Muscle layer of colon (tissue), 2 donors: ENCODE measurements around the gene PTPRG.

Experiments
- H3K27ac ChIP-seq: one replicate; pipeline ENCODE4 v1.7.0; 2013; ENCODE audit warnings: low read depth, mild to moderate bottlenecking, low read length, moderate library complexity
- H3K27me3 ChIP-seq, 2 donors: one replicate each; pipeline ENCODE4 v1.7.0; 2013; ENCODE audit warnings: low read length in 2 of 2, mild to moderate bottlenecking in 2 of 2; ENCODE audit not compliant: insufficient read depth in 2 of 2, control insufficient read depth in 1 of 2
- H3K36me3 ChIP-seq: one replicate; pipeline ENCODE4 v1.7.0; 2013; ENCODE audit warnings: mild to moderate bottlenecking, low read length; ENCODE audit not compliant: insufficient read depth
- H3K4me1 ChIP-seq: one replicate; pipeline ENCODE4 v1.7.0; 2013; ENCODE audit warnings: mild to moderate bottlenecking, low read length; ENCODE audit not compliant: insufficient read depth
- H3K4me3 ChIP-seq, 2 donors: one replicate each; pipeline ENCODE4 v1.7.0; 2013; ENCODE audit warnings: low read length in 2 of 2, low read depth in 1 of 2, mild to moderate bottlenecking in 1 of 2, moderate library complexity in 1 of 2
- H3K9ac ChIP-seq: one replicate; pipeline ENCODE4 v1.7.0; 2013; ENCODE audit warnings: low read length
- H3K9me3 ChIP-seq: one replicate; pipeline ENCODE4 v1.7.0; 2013; ENCODE audit warnings: mild to moderate bottlenecking, low read length
- donor health status: abdominal sarcoma.
- donor health status: Adenocarcinoma of cecum.

The PTPRG gene

DNA sequence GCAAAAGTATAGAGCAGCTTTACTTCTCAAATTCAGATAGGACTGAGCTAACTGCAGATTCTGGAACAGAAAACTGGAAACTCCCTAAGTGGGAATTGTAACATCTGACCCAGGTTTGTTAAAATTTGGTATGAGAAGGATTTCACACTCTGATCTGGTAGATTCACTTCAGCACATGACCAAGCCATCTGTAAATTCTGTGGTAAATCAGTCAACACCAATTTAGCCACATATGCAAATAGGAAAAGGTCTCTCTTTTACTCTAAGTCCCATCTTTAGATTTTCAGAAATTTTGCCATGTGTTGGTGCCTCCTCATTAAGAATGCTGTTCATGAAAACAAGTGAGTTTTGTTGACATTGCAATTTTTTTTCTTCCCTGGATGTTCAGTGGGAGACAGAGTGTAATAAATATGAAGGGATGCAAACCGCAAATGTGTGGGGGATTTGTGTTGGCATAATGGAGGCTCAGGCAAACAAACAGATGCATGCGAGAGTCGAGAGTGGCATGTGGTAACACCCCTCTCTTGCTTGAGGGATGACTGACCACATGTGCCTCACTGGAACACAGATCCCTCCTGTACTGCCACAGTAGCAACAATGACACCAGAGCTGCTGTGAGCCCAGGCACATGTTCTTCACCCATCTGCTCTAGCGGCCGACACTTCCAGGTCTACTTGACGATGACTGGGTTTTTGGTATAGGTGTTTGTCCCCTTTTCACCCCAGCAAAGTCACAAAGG, 665.4 kb downstream of the PTPRG start:
- Histone ChIP-seq H3K36me3 (peaks cover 8% of the 10 kb centered on the region), H3K27ac (no peak overlapping the region), H3K9ac (no peak overlapping the region), H3K27me3 (no peaks in the 10 kb centered on the region), H3K4me1 (no peaks in the 10 kb centered on the region), H3K9me3 (no peaks in the 10 kb centered on the region), H3K4me3 (no peak overlapping the region)

DNA sequence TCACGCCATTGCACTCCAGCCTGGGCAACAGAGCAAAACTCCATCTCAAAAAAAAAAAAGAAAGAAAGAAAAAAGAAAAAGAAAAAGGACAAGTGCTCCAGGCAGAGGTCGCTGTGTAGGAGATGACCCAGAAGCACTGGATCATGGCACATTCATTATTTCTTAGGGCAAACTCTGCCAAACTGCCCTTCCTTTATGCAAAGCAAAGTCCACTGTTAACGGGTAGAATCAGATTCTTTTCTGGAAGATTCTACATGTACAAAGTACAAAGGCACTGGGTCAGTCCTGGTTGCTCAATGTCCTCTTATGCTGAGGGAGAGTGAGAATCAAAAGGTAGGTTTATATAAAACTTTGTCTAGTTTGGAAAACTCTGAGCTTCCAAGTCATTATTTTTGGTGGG, 667.1 kb downstream of the PTPRG start:
- Histone ChIP-seq H3K4me3 (no peak overlapping the region), H3K9me3 (no peaks in the 10 kb centered on the region), H3K27ac (no peak overlapping the region), H3K9ac (no peak overlapping the region), H3K27me3 (no peaks in the 10 kb centered on the region), H3K4me1 (no peaks in the 10 kb centered on the region), H3K36me3 (peaks cover 3% of the 10 kb centered on the region)

DNA sequence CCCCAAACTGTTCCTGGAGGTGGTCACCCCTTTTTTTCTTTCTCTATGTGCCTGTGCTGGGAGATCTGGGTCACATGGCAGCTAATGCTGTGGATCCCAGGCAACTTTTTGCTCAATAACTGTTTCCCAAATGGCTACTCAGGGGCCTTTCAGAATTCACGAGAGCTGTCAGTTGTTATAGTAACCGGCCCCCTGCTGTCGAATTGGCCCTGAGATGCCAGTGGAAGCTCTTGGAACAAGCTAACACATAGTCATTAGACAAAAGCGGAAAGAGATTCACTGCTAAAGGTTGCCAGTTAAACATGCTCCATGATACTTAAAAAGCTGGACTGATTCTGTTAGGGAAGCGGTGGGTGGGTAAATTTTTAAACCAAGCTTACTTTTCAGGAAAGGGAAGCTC, 667.8 kb downstream of the PTPRG start:
- H3K9me3 ChIP-seq, result no peaks in the 10 kb centered on the region
- peaks cover 3% of the 10 kb centered on the region for H3K36me3 ChIP-seq
- H3K9ac ChIP-seq, result no peak overlapping the region
- H3K4me1 ChIP-seq, result no peaks in the 10 kb centered on the region
- H3K27me3 ChIP-seq, result no peaks in the 10 kb centered on the region
- no peak overlapping the region for H3K27ac ChIP-seq
- no peak overlapping the region for H3K4me3 ChIP-seq

GRCh38 chr3:62229908-62230307, 668.5 kb downstream of the PTPRG start:
- Histone ChIP-seq H3K9me3 (no peaks in the 10 kb centered on the region), H3K27ac (no peak overlapping the region), H3K4me1 (no peaks in the 10 kb centered on the region), H3K4me3 (no peak overlapping the region), H3K27me3 (no peaks in the 10 kb centered on the region), H3K36me3 (peaks cover 3% of the 10 kb centered on the region), H3K9ac (no peak overlapping the region)

GRCh38 chr3:62233065-62233464, 671.7 kb downstream of the PTPRG start:
- Histone ChIP-seq H3K4me3 (no peak overlapping the region), H3K36me3 (peaks cover 3% of the 10 kb centered on the region), H3K27ac (no peak overlapping the region), H3K9me3 (no peaks in the 10 kb centered on the region), H3K9ac (no peak overlapping the region), H3K27me3 (no peaks in the 10 kb centered on the region), H3K4me1 (no peaks in the 10 kb centered on the region)

DNA sequence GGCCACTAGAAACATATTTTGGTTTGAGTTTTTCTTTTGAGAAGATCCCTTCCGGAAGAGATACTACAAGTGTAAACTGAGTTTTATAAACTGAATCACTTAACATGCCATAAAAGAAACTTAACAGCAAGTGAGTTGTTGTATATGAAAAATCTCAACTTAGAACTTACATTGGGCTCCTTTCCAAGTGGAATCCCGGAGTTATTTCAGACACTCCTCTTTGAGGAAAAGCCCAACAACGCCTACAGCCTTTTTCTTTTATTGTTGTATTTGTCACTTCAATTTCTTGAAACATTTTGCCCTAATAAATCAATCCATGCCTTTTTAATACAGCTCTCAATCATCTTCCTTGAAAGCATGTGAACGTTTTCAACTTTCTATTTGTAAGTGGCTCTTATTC, 674.6 kb downstream of the PTPRG start:
- no peak overlapping the region for H3K27ac ChIP-seq
- H3K9me3 ChIP-seq, result no peaks in the 10 kb centered on the region
- H3K36me3 ChIP-seq, result no peaks in the 10 kb centered on the region
- H3K9ac ChIP-seq, result no peak overlapping the region
- H3K27me3 ChIP-seq, result no peaks in the 10 kb centered on the region
- no peak overlapping the region for H3K4me3 ChIP-seq
- H3K4me1 ChIP-seq, result no peaks in the 10 kb centered on the region

DNA sequence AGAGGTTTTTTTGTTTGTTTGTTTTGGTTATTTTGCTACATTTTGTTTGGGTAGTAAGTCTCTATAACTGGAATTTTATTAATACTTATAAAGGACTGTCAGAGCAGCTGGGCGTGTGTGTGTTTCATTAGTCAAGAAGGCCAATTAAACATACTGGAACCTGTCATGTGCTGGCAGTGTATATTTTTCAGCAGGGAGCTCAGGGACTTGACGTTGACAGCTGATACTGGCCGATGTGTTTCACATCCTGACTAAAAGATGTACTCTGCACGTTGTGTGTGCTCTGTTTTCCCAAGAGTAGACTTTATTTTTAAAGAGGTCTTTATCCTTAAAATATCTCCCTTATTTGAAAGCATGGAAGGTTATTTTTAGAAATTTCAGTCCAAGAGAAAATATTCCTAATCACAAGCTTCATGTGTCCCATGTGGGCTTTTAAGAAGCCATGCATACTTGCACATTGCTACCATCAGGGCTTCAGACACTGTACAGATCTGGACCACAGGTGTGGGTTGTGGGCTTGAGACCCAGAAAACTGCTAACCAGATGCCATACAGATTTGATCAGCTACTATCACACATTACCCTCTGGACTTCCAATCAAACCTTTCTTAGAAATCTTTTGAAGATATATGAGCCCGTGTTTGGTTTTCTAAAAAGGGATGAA, 676.0 kb downstream of the PTPRG start:
- Histone ChIP-seq H3K9ac (no peak overlapping the region), H3K4me1 (no peaks in the 10 kb centered on the region), H3K27ac (no peak overlapping the region), H3K27me3 (no peaks in the 10 kb centered on the region), H3K36me3 (no peaks in the 10 kb centered on the region), H3K9me3 (no peaks in the 10 kb centered on the region), H3K4me3 (no peak overlapping the region)

DNA sequence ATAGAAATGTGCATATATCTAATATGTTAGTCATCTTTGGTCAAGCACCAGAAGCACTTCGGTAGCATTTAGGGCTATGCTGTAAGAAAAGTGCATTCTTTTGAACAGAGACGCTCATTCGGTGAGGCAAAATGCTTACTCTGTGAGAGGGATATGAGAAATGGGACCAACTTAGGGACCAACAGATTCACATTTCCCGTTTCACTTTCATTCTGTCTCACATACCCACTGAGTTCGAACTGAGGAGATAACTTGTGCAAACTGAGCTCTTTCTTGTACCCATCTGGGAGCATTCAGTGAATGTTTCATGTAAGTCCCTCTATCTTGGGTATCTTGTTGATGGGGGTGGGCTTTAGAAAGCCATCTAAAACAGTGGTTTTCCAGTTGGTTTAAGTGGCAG, 676.6 kb downstream of the PTPRG start:
- Histone ChIP-seq H3K36me3 (no peaks in the 10 kb centered on the region), H3K27me3 (no peaks in the 10 kb centered on the region), H3K4me3 (no peak overlapping the region), H3K27ac (no peak overlapping the region), H3K9ac (no peak overlapping the region), H3K4me1 (no peaks in the 10 kb centered on the region), H3K9me3 (no peaks in the 10 kb centered on the region)

DNA sequence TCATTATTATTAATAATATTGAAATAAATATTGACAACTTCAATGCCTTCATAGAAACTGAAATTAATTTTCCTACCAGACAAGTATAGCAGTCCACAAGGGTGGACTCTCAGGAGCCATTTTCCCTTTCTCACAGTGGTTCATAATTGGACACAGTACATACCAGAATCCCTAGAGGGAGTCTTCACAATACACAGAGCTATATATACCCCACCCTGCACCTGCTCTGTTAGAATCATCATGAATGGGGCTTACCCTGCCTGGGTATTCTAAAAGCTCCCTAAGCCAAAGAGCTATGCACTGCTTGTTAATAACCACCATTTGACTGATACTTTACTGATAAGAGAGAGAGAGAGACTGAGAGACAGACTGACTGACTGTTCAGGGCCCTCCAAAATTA, 677.1 kb downstream of the PTPRG start:
- H3K27me3 ChIP-seq, result no peaks in the 10 kb centered on the region
- no peaks in the 10 kb centered on the region for H3K36me3 ChIP-seq
- H3K4me1 ChIP-seq, result no peaks in the 10 kb centered on the region
- H3K4me3 ChIP-seq, result no peak overlapping the region
- no peak overlapping the region for H3K9ac ChIP-seq
- H3K9me3 ChIP-seq, result no peaks in the 10 kb centered on the region
- H3K27ac ChIP-seq, result no peak overlapping the region

DNA sequence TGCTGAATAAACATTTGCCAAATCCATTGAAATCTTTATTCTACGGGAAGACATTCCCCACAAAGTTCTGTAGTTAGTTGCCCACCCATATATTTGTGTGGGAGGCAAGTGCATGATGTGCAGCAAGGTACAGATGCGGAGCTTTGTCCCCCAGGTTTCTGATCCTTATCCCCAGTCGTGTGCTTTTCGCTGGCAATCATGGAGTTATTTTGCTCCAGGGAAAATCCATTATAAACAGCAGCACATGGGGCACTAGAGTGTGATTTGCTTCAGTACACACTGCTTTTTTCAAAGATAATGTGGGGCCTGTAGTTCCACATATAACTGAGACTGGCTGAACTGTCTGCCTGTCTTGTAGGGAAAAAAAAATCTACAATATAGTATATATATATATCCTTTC, 679.9 kb downstream of the PTPRG start:
- no peaks in the 10 kb centered on the region for H3K27me3 ChIP-seq
- no peaks in the 10 kb centered on the region for H3K9me3 ChIP-seq
- no peak overlapping the region for H3K9ac ChIP-seq
- peaks cover 8% of the 10 kb centered on the region for H3K4me1 ChIP-seq
- no peak overlapping the region for H3K27ac ChIP-seq
- H3K36me3 ChIP-seq, result no peaks in the 10 kb centered on the region
- H3K4me3 ChIP-seq, result no peak overlapping the region

DNA sequence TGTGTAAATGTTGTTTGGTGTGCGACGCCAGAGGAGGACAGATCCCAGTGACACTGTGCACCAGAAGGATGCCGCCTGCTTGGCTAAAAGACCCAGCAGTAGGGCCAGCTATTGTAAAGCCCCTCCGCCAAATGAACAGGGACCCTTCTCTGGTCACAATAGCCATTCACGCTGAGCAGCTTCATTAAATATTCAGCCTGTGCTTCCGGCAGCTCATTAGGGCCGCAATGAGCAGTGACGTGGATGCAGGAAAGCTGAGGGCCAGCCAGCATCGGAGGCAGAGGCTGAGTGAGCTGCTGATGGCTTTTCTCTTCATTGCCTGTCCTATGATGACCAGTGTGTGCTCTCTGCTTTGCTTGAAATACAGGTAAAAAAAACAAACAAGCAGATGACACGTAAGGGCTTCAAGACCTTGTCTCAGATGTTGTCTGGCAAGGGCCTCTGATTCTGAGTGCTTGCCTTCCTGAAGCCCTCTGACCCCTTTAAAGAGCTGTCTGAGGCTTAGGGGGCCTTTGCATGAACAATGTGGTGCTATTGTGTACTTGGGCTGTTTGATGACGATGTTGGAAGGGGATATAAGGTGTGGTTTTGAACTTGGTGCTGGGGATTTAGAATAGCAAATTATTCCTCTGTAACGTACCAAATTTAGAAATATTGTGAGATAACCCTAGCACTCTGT, 681.6 kb downstream of the PTPRG start:
- peaks cover 8% of the 10 kb centered on the region for H3K4me1 ChIP-seq
- no peaks in the 10 kb centered on the region for H3K27me3 ChIP-seq
- H3K4me3 ChIP-seq, result no peak overlapping the region
- no peak overlapping the region for H3K9ac ChIP-seq
- H3K36me3 ChIP-seq, result no peaks in the 10 kb centered on the region
- no peak overlapping the region for H3K27ac ChIP-seq
- no peaks in the 10 kb centered on the region for H3K9me3 ChIP-seq
